SU-DHL-6 (cell line): Measurements from ENCODE around the gene HDAC7.

Experiments used
- H2AFZ ChIP-seq: fragments of 200-600 bp; sonication (generic); 2 replicates; pipeline ENCODE4 v1.6.1; 2014; ENCODE audit warnings: low read depth, mild to moderate bottlenecking, moderate library complexity, mixed read lengths, antibody characterized with exemption, low read length; ENCODE audit not compliant: severe bottlenecking
- H3F3A ChIP-seq: fragments of 200-600 bp; shearing (Covaris generic); 2 replicates; pipeline ENCODE4 v1.6.0; 2016; ENCODE audit warnings: antibody characterized with exemption, mild to moderate bottlenecking; ENCODE audit not compliant: insufficient read depth
- H3K27ac ChIP-seq: fragments of 200-600 bp; sonication (generic); 2 replicates; pipeline ENCODE4 v1.5.1; 2016; ENCODE audit warnings: low read depth, mild to moderate bottlenecking, low read length, moderate library complexity, mixed read lengths
- H3K27me3 ChIP-seq: fragments of 200-600 bp; sonication (generic), shearing (Covaris generic); 2 replicates; pipeline ENCODE4 v1.6.0; 2014; ENCODE audit warnings: mild to moderate bottlenecking, low read length
- H3K36me3 ChIP-seq: fragments of 200-600 bp; sonication (generic); 2 replicates; pipeline ENCODE4 v1.6.1; 2014; ENCODE audit warnings: mild to moderate bottlenecking, low read length, mixed read lengths
- H3K4me2 ChIP-seq: fragments of 300-600, 200-600 bp; shearing (Covaris generic), sonication (generic); 2 replicates; pipeline ENCODE4 v1.6.0; 2014; ENCODE audit warnings: low read length, low read depth, mild to moderate bottlenecking; ENCODE audit not compliant: poor library complexity, severe bottlenecking
- H3K4me3 ChIP-seq: fragments of 200-600 bp; sonication (generic); 2 replicates; pipeline ENCODE4 v1.5.1; 2014; ENCODE audit warnings: antibody characterized with exemption, low read length, mild to moderate bottlenecking, mixed read lengths; ENCODE audit not compliant: insufficient read depth, poor library complexity, severe bottlenecking
- H3K79me2 ChIP-seq: fragments of 200-600 bp; sonication (generic); 2 replicates; pipeline ENCODE4 v1.6.1; 2014; ENCODE audit warnings: mild to moderate bottlenecking, low read length, moderate library complexity; ENCODE audit not compliant: insufficient read depth
- H3K9ac ChIP-seq: fragments of 200-600 bp; sonication (generic); 2 replicates; pipeline ENCODE4 v1.7.0; 2014; ENCODE audit warnings: mild to moderate bottlenecking, low read length
- H3K9me2 ChIP-seq: fragments of 200-600 bp; sonication (generic); replicated peaks from 2 replicates; pipeline ENCODE4 v1.6.1; 2014; ENCODE audit warnings: low read length; ENCODE audit not compliant: insufficient read depth
- H3K9me3 ChIP-seq: fragments of 200-600 bp; sonication (generic); 2 replicates; pipeline ENCODE4 v1.6.1; 2014; ENCODE audit warnings: low read length, mixed read lengths; ENCODE audit not compliant: insufficient read depth
- H4K20me1 ChIP-seq: fragments of 200-600 bp; sonication (generic); 2 replicates; pipeline ENCODE4 v1.6.1; 2014; ENCODE audit warnings: low read depth, mild to moderate bottlenecking, antibody characterized with exemption, low read length, moderate library complexity, mixed read lengths
- EZH2phosphoT487 ChIP-seq: fragments of 200-600 bp; sonication (generic), shearing (Covaris generic); conservative IDR thresholded peaks from 2 replicates; pipeline ENCODE4 v1.6.1; 2018; ENCODE audit warnings: mild to moderate bottlenecking, antibody characterized with exemption, low read length, moderate library complexity, mixed read lengths
- TF ChIP-seq, protein P1 (sequence below): fragments of 200-600 bp; sonication (generic); IDR thresholded peaks from one replicate; pipeline ENCODE4 v1.5.1; 2017; ENCODE audit warnings: antibody characterized with exemption, mild to moderate bottlenecking, low read length, moderate library complexity; ENCODE audit not compliant: insufficient read depth, poor library complexity, severe bottlenecking

Gene HDAC7

DNA sequence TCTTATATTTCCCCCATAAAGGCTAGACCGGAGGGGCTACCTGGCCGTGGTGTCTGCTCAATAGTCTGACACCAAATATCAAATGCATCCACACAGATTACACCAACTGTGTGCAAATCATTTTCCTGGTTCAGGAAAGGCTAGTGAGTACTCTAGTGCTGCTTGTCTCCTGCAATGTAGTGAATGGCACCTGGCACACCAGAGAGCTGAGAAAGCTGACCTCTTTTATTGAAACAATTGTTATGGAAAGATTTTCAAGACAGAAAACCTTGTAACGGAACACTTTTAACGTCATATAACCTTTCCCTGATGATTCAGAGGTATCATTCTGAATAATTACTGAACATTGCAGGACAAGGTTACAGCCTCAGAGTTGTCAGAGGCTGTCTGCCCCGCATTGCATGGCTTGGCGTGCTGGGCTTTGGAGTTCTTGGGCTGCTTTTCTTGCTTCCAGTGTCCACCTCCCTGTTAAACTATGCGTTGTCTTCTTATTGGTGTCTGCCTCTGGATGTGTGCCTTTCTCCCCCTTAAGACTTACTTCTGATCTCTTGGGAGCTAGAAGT is 40.7 kb upstream of the HDAC7 start:
- Histone ChIP-seq H2AFZ (no peak overlapping the region), H3K27ac (no peak overlapping the region), H3K9ac (no peak overlapping the region), H3F3A (no peaks in the 10 kb centered on the region), H3K9me3 (no peaks in the 10 kb centered on the region), H4K20me1 (no peaks in the 10 kb centered on the region), H3K4me2 (no peak overlapping the region), H3K9me2 (no peaks in the 10 kb centered on the region), H3K79me2 (no peaks in the 10 kb centered on the region), H3K4me3 (no peak overlapping the region), H3K36me3 (no peaks in the 10 kb centered on the region), H3K27me3 (no peaks in the 10 kb centered on the region)
- TF ChIP-seq EZH2phosphoT487 = no peak
- TF ChIP-seq, protein P1, sequence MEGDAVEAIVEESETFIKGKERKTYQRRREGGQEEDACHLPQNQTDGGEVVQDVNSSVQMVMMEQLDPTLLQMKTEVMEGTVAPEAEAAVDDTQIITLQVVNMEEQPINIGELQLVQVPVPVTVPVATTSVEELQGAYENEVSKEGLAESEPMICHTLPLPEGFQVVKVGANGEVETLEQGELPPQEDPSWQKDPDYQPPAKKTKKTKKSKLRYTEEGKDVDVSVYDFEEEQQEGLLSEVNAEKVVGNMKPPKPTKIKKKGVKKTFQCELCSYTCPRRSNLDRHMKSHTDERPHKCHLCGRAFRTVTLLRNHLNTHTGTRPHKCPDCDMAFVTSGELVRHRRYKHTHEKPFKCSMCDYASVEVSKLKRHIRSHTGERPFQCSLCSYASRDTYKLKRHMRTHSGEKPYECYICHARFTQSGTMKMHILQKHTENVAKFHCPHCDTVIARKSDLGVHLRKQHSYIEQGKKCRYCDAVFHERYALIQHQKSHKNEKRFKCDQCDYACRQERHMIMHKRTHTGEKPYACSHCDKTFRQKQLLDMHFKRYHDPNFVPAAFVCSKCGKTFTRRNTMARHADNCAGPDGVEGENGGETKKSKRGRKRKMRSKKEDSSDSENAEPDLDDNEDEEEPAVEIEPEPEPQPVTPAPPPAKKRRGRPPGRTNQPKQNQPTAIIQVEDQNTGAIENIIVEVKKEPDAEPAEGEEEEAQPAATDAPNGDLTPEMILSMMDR = no peak

DNA sequence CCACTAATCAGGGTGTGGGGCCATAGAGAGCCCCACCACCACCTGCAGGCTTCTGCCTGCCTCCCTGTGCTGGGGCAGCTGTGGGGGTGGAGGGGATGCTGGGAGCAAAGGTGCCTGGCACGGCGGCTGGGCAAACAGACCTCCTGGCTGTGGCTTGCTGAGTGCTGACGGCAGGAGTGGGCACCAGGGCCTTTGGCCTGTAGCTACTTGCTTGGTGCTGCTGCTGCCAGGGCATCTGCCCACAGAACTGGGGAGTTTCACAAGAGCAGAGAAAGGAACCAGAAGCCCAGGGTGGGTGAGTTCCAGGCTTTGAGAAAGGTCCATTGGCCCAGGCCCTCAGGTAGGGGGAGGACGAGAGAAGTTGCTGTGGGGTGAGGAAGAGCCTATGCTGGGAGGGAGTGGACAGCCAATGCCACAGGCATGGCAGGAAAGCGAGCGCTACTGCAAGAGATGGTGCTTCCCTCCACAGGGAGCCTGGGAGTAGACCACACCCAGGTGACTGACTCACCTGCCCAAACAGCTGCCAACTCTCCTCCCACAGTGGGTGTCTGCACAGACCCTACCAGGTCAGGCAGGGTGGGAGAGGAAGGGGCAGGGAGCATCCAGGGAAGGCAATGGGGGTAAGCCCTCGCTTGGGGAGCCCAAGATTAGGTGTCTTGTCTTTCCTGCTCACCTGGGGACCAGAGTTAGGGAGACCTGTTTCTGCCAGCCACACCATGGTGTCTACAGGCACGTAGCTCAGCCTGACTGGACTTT is 39.0 kb upstream of the HDAC7 start:
- Histone ChIP-seq H3K9me2 (no peaks in the 10 kb centered on the region), H3K4me3 (no peak overlapping the region), H3K27me3 (no peaks in the 10 kb centered on the region), H3K9ac (no peak overlapping the region), H3K36me3 (no peaks in the 10 kb centered on the region), H3F3A (no peaks in the 10 kb centered on the region), H3K9me3 (no peaks in the 10 kb centered on the region), H2AFZ (no peak overlapping the region), H3K4me2 (no peak overlapping the region), H4K20me1 (no peaks in the 10 kb centered on the region), H3K79me2 (no peaks in the 10 kb centered on the region), H3K27ac (no peak overlapping the region)
- TF ChIP-seq, protein P1 = no peak
- no peak for TF ChIP-seq EZH2phosphoT487

DNA sequence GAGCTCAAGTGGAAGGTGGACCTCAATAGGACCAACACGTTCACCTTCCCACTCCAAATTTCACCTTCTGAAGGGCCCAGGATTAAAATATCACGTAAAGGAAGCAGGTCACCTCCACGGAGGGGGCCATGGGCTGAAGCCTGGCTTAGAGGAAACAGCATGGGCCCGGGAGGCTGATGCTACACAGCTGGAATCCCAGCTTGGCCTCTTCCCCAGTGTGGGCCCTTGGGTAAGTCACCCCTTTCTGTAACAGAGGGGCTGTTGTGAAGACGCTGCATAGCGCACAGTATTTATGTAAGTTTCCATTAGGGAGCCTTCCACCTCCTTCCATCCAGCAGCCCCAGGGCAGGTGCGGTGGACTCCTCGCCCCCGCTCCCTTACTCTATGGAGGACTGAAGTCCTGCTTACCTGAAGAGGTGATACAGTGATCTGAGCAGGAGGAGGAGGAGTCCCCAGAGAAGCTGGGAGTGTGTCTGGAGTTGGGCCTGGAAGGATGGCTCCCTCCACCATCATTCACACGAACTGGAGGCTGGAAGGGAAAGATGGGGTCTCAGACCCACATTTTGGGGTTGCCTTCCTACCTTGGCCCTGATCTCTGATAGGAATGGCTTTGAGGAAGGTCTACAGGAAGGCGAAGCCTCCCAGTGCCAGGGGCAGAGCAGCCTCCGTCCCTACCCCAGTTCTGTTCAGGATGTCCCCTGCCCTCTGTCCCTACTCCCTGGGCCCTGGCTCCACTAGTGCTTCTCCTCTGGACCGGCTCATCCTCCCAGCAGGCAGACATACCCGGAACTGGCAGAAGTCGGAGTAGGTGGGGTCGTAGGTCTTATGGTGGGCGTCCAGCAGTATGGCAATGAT is 37.2 kb upstream of the HDAC7 start:
- Histone ChIP-seq H3K27me3 (no peaks in the 10 kb centered on the region), H3F3A (no peaks in the 10 kb centered on the region), H4K20me1 (no peaks in the 10 kb centered on the region), H3K79me2 (no peaks in the 10 kb centered on the region), H2AFZ (no peak overlapping the region), H3K36me3 (no peaks in the 10 kb centered on the region), H3K9me2 (no peaks in the 10 kb centered on the region), H3K9me3 (no peaks in the 10 kb centered on the region), H3K4me2 (no peak overlapping the region), H3K27ac (no peak overlapping the region), H3K4me3 (no peak overlapping the region), H3K9ac (no peak overlapping the region)
- no peak for TF ChIP-seq EZH2phosphoT487
- TF ChIP-seq, protein P1 = no peak
